ENCODE measurements around the gene CAV1.
A peak's percentile ranks its signal among the peaks of the same experiment; 100 is the strongest.

Gene CAV1

GRCh38 chr7:116503835-116504234 lies 21.0 kb upstream of the CAV1 start:
- DNase-seq (ENCODE audit: low read depth in 2 of 2), result no peak

- DNase-seq (ENCODE audit: low read depth in 2 of 2), result no peak
Measured at GRCh38 chr7:116505278-116505677, 19.6 kb upstream of the CAV1 start.

GRCh38 chr7:116505823-116506222 lies 19.0 kb upstream of the CAV1 start:
- no peak for DNase-seq (ENCODE audit: low read depth in 2 of 2)

DNA sequence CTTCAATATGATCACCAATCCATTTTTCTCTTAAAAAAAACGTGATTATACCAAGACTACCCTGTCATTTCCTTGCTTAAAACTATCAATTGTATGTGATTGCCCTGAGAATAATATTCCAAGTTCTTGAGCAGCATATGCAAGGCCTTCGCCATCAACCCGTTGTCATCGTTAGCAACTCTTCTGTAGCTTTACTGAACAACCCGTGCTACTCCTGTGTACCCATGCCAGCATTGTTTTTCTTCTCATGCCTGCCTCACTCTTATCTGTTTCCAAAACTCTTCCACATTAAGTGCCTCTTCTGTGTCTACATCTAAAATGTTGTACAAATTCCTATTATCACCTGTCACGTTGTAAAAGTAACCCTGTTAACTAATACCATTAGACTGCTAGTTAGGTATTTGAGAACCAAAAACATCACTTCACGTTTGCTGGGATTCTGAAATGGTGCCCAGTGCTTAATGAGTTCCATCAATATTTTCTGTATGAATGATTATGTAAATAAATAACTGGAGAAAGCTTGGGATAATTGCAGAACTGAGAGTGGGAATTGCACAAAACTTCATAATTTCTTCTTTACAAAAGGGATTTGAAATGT lies 14.8 kb upstream of the CAV1 start:
- DNase-seq (ENCODE audit: low read depth in 2 of 2), result no peak

DNA sequence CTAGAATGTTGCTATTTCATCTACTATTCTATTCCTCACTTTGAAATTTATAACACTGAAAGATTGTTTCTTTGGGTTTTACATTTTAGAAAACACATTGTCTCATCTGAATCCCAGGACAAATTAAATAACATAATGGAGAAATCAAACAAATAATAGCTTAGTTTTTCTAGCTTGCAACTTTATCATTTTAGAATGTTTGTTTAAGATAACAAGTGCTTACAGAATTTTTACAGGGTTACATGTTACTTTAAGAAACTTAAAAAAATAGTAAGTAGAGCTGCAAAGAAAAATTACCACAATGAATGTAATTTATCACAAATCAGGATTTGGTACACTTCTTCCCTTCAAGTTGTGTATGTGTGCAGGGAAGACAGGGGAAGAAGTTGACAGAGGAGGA lies 14.0 kb upstream of the CAV1 start:
- DNase-seq (ENCODE audit: low read depth in 2 of 2), result no peak

GRCh38 chr7:116511552-116512519 lies 13.0 kb upstream of the CAV1 start:
- DNase-seq (ENCODE audit: low read depth in 2 of 2), result no peak

GRCh38 chr7:116512520-116513188 lies 12.2 kb upstream of the CAV1 start:
- no peak for DNase-seq (ENCODE audit: low read depth in 2 of 2)

DNA sequence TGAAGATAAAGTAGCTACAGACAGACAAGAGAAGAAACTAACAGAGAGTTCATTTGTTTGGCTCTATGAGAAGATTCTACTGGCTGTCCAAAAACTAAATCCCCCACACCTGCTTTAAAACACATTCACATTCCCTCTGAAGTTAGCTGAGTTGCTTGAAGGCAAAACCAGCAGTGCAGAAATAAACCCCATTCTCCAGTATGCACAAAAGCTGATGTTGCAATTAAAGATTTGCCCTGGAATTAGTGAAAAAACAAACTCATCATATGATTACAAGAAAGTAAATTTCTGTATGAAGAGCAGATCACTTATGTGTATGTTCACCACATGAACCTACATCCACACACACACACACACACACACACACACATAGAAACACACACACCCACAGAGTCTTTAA lies 9.3 kb upstream of the CAV1 start:
- no peak for DNase-seq (ENCODE audit: low read depth in 2 of 2)

DNA sequence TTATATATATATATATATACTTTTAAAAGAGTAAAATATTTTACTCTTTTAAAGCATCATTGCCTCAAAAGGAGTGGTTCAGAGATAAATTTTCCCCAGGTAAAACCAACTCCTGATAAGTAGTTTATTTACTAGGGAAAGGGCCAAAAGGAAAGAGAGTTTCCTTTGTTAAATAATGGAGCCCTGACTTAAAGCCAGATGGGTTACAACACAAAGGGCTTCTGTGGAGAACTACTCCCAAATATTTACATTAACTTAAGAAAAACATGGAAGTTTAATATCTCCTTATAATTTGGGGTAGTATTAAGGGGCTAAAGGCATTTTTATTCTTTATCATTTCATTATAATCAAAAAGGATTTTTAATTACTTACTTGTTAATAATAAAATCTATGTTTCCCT lies 8.5 kb upstream of the CAV1 start:
- DNase-seq (ENCODE audit: low read depth in 2 of 2), result no peak

DNA sequence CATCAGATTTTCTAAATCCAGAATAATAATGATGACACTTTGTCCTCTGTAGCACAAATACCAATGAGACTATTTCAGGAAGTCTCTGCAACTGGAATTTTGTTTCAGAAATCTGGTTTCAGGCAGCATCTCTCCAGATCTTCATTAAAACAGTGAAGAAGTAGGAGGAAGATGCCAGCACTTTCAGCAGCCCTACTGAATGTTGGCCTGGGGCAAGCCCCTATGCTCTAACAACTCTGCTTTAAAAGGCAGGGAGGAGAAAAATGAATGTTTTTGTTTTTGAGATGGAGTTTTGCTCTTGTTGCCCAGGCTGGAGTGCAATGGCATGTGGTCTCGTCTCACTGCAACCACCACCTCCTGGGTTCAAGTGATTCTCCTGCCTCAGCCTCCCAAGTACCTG lies 7.2 kb upstream of the CAV1 start:
- no peak for DNase-seq (ENCODE audit: low read depth in 2 of 2)

- no peak for DNase-seq (ENCODE audit: low read depth in 2 of 2)
Measured at GRCh38 chr7:116518961-116519360, 5.9 kb upstream of the CAV1 start.

DNA sequence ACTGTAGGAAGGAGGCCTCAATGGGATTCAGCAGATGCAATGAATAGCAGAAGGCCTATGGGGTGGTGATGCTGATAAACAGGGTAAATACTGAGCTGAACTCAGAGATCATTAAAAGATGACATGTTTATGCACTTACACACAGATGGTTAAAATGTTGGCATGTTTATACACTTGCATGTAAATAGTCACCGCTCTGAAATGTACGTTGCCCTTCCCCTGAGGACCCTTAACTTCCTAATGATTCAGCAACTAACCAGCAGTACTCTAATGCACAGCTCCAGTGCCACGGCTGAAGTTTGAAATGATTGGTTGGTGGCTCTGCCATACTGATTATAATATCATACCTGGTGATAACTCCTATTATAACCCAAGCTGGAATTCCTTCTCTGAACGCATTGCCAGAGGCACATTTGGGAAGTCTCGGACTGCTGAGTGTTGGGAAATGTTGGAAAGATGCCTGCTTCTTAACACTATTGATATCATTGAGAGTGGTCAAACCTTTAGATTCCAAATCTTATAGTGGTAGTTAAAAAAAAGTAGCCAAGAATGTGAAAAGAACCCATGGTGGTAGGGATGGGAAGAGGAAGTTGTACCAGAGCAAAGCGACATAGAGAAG lies 3.7 kb upstream of the CAV1 start:
- no peak for DNase-seq (ENCODE audit: low read depth in 2 of 2)

- no peak for DNase-seq (ENCODE audit: low read depth in 2 of 2)
Measured at GRCh38 chr7:116522247-116522646, 2.6 kb upstream of the CAV1 start.

GRCh38 chr7:116524221-116524608 lies 621 bp upstream of the CAV1 start:
- no peak for DNase-seq (ENCODE audit: low read depth in 2 of 2)

- peak in 1 of 2 donors; percentile 38 for DNase-seq (ENCODE audit: low read depth in 2 of 2)
Measured at GRCh38 chr7:116525298-116525912, 569 bp downstream of the CAV1 start.

GRCh38 chr7:116525913-116526861 lies 1.4 kb downstream of the CAV1 start:
- peak; percentile 45 to 53 for DNase-seq (ENCODE audit: low read depth in 2 of 2)

DNA sequence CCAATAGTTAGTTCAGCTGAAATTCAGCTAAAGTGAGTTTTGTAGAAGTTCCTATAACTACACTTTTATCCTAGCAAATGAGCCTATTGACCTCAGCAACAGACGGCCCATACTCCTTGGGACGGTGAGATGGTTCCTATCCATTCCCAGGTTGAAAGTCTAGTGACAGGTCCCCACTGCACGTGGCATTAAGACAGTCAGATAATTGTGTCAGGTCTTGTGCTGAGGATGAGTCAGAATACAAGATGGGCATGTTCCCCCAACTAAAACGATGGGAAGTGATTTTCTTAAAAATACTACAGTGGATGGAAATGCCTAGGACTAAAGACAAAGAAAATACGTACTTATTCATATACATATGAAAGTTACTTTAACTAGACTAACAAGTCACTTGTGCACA lies 2.1 kb downstream of the CAV1 start:
- DNase-seq (ENCODE audit: low read depth in 2 of 2), result no peak

DNA sequence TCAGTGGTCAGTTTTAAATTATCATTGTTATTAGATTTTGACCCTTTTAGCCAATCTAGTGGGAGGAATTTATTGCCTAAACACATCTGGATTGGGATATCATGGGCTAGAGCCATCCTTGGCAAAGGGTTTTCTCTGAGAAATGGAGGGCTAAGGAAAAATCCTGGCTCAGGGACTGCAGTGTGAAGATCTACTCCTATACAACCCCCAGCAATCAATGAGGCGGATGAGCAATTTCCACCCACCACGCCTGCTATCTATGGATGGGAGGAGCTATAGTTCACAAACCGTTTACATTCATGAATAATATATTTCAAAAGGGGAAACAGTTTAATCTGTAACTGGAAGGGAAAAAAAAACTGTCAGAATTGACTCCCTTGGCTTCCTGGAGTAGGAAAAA lies 2.7 kb downstream of the CAV1 start:
- DNase-seq (ENCODE audit: low read depth in 2 of 2), result no peak

DNA sequence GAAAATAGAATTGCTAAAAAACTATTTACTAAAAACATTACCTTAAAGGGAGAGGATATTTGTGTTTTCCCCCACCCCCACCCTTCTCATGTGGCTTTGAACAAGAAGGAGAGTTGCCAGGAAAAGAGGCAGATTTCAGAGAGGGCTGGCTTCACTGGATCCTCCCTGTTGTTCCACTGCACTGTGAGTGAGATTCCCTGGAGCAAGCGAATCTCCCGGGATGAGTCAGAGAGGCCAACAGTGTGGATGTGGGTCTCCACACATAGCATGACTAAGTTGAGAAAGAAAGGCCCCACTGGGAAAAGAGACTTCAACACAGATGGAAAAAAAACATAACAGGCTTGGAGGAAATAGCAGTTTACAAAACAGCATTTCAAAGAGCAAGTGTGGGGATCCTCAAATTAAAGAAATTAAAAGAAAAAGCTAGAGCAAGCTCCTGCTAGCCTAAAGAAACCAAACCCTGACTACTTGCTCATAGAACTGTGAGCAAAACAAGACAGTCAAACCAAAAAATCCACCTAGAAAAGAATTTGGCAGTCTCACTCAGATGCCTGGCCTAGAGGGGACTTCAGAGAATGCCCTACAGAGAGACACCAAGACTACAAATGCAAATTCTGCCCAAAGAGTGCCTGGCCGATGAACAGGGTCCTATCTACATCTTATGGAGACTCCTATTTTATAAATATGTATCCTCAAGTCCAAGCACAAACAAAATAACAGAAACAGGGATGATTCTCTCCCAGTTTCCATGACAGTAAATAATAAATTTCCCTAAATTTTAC lies 3.4 kb downstream of the CAV1 start:
- DNase-seq (ENCODE audit: low read depth in 2 of 2), result no peak

GRCh38 chr7:116529250-116529649 lies 4.4 kb downstream of the CAV1 start:
- no peak for DNase-seq (ENCODE audit: low read depth in 2 of 2)

Data from stimulated activated CD8-positive, alpha-beta memory T cell treated with anti-CD3 and anti-CD28 coated beads, Interleukin-15, amount 100 ng/mL, for 48 hours (primary cell).